NT2/D1 (cell line): ENCODE measurements around the gene VAMP2.

ENCODE experiments used
- YY1 ChIP-seq: IDR thresholded peaks from 2 replicates; pipeline ENCODE4 v1.6.1; 2011; ENCODE audit not compliant: insufficient read length, insufficient read depth
- ZNF274 ChIP-seq: IDR thresholded peaks from 2 replicates; pipeline ENCODE4 v1.6.1; 2011; ENCODE audit warnings: mild to moderate bottlenecking, low read depth, low read length

- no peak for TF ChIP-seq YY1
- no peak for TF ChIP-seq ZNF274
Observed at GRCh38 chr17:8138374-8138671, 24.4 kb downstream of the VAMP2 start.
